HG02623 (cell line): ENCODE results near the gene CLTB.
A peak's percentile ranks its signal among the peaks of the same experiment; 100 is the strongest.

Experiments used
- ATAC-seq: cut with Tn5 transposase; IDR thresholded peaks from one replicate; pipeline ENCODE4 v1.9.1; 2021; ENCODE audit warnings: moderate library complexity; ENCODE audit not compliant: unreplicated experiment

CLTB gene

DNA sequence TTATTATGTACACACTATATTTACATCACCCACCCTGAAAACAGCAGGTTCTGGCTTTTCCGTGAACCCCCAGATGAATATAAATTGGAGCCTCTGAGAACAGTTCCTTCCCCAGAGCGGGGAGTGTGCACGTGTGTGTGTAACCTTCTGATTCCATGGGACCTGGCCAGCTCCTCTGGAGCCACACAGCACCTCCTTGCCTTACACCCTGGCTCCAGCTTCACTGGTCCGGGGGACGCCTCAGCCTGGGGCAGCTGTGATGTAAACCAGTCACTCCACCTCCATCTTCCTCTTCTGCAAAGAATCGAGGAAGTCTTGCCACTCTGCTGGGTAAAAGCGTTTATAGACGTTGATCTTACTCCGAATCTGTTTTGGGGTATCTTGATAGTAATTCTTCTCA lies 32.4 kb downstream of the CLTB start:
- no peak for ATAC-seq

DNA sequence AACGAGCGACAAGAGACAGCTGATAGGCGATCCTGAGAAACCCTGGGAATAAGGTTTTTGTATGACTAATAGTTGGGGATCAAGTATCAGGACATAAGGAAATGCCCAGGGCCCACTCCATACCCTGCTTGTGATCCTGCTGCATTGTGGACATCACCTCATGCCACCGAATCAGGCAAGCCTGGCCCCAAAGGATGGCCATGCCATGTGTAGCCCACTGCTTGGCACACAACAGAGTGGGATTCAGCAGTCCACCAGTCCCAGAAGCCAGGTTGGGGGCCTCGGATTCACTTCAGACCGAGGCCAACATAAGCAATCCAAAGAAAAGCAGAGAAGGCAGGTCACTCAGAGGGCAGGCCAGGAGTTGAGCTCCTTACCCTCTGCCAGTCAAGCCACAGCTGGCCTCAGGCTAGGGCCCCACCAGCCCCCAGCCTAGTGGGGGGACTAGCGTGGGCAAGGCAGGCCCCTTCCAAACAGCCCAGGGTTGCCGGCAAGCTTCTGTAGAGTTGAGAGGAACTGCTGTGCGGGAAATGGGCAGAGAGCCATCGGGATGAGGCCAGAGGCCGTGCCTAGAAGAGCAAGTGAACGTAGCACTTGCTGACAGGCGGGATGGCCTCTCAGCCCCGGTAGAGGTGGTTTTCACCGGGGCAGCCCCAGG lies 33.0 kb downstream of the CLTB start:
- ATAC-seq: no peak

DNA sequence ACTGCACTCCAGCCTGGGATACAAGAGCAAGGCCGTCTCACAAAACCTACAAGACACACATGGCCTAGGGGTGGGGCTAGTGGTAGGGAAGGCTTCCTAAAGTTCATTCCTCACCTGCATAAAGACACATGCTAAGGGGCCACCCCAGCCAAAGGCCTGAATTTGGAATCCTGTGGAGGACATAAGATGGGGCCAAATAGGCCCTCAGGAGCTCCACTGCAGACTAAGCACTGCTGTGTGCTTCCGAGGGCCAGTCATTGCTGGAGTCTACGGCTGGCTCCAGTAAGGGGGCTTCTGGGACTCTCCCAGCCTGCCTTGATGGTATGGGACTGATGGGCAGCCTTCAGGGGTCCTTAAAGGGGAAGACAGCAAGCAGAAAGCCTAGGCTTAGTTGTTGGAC lies 33.6 kb downstream of the CLTB start:
- ATAC-seq: no peak

DNA sequence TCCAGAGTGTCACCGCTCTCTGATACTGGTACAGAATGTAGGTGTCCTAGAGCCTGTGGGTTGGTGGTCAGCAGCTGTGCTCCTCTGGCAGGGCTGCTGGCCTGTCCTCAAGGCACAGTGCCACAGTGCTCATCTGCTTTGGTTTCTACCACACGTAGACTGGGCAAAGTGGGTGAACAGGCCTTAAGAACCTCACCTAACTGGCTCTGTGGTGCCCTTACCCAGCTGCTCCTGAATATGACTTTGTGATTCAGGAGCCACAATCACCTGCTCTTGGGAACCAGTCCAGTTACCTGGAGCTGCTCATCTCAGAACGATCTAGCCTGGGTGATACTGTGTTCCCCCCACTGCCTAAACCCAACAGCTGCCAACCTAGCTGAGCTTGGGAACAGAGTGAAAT lies 34.4 kb downstream of the CLTB start:
- ATAC-seq: no peak

DNA sequence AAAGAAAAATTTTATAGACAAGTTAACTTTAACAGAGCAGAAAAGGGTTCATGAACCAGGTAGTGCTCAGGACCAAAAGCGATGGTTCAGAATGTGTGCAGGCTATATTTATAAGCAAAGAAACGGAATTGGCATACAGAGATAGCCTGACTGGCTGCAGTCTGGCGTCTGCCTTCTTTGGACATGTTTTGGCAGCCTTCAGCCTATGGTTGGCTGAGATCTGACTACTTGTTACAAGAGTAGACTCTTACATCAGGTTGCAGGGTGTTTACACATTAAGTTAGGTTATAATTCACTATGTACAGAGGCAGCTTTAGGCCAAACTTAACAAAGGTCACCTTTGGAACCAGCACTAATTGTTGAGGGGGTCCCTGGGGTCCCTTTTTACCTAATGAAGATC lies 34.9 kb downstream of the CLTB start:
- ATAC-seq: no peak

DNA sequence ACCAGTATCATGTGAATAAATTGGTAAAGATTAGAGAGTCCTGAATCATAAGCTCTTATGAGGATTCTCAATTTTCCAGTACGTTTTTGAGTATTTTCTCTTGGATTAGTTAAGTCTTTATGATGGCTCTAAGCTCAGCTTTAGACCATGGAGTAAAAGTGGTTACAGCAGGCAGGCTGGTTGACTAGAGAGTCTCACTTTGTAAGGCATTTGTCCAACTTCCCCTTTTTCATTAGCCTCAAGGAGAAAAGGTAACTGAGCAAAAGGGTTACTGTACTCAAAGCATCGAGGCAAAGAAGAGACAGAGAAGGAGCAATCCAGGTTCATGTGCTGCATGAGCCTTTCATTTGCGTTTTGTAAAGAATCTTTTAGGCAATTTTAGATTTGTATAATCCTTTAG lies 36.5 kb downstream of the CLTB start:
- ATAC-seq: peak; percentile 73

DNA sequence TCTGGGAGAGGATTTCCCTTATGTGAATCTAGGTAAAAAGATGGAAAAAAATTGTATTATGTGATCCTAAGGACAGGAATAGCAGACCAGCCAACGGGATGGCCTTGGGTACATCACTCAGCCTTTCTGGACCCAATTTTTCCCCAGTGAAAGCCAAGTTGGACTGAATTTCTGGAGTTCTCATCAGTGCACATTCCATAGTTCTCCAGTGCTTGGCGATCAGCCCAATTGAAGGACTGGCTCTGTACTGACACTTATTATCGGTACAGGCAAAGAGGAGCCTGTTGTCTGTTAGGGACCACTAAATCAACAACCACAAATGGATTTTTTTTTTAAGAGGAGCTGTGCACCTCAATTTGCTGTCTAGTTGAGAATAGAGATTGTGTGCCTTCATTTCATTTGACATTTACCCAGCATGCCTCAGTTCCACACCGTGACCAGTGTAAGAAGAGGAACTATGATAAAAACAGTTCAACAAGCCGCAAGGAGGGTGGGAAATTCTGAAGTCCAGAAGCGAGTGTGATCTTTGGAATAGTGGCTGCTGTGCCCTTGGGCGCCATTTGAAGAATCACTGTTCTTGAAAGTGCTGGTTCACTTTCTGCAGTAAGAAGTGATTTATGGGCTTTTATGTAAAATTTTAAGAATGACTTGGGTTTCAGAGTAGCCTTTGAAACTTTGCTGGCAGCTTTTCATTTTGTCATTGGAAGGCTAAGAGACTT lies 43.1 kb downstream of the CLTB start:
- ATAC-seq: no peak

DNA sequence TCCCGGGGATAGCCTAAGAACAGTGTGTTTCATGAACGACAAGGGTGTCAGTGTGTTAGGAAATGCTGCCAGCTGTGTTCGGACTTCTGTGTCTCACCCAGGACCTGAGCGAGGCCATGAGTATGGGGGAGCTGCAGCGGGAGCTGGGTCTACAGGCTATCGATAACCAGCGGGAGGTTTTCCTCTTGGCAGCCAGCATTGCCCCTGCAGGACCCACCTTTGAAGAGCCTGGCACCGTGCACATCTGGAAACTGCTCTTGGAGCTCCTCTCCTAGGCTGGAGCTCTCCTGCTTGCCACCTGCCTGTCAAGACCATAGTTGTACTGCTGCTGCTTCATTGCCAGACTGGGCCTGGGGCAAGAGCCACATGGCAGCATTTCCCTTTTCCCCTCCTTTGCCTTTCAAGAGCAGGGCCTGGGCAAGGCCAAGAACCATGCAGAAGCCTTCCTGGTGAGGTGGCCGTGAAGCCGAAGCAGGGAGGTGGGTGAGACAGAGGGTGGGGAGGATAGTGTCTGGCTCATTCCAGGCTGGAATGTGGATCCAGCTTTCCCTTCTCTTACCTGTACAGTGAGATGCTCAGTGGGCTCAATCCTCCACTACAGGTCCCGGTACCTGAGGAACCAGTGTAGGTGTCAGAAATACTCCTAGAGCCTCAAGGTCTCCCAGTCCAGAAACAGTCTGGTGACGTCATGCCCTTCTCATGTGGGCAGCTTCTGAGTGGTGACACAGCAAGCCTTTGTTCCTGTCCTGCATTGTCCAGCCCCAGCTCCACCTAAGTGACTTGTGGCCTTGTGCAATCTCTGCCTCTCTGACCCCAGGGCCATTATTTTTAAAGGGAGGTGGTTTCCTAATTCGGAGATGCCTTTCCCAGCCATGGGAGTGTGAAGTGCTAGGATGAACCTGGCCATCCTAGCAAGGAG lies 44.5 kb downstream of the CLTB start:
- no peak for ATAC-seq

DNA sequence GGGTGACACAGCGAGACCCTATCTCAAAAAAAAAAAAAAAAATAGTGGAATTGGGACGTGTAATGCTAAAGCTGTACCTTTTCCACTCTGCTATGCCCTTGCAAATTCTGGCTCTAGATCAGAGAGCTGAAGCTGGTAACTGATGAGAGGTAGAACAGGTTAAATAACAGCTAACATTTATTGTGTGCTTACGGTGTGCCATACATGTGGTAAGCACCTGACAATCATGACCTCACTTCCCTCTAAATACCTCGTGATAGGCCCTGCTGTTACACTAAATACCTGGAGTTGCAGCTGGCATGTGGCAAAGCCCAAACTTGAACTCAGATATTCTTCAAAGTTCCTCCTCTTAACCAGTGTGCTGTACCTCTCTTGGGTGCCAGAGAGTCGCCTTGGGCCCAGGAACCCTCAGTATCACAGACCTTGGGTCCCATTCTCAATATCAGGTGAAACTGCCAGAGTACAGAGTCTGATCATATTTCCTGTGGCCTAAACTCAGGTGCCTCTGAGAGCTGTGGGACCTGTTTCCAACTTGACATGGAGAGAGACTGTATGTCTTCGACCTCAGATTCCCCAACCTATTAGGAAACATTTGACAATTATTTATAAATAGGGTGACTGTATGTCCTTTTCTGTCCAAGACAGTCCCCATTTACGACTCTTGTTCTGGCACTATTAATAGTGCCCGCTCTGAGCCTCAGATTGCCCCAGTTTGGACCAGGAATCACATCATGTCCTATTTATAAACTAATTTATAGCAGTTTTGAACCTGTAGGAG lies 46.2 kb downstream of the CLTB start:
- ATAC-seq: no peak

DNA sequence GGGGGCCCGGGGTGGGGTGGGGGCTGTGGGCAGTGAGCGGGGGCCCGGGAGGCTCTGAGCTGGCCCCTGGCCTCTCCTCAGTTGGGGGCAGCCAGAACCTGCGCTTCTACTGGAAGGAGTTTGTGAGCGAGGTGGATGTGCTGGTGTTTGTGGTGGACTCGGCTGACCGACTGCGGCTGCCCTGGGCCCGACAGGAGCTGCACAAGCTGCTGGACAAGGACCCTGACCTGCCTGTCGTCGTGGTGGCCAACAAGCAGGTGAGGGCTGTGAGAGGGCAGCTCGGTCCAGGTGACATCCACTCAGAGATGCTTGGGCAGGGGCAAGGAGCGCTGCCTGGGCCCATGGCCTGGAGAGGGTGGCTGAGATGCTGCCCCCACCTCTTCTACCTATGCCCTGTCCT lies 47.6 kb downstream of the CLTB start:
- no peak for ATAC-seq

DNA sequence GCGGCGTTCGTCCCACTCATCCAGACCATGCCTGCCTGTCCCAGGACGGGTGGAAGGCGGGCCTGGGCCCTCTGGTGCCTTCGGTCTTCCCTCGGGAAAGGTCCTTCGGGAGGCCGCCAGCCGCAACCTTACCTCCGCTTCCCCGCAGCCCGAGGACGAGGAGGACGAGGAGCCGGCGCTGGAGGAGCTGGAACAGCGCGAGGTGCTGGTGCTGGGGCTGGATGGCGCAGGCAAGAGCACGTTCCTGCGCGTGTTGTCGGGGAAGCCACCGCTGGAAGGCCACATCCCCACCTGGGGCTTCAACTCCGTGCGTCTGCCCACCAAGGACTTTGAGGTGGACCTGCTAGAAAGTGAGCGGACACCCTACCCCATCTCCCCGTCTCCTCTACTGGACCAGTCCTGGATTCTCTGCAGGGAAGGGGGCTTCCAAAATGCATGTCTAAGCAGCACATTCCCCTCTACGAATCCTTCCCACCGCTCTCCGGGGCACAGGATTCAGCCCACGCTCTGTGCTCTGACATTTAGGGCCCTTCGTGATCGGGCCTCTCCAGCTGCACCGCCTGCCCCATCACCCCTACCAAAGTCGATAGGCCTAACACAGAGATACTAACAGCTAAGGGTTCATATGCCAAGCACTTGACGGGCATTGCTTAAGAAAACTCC lies 50.0 kb downstream of the CLTB start:
- no peak for ATAC-seq

DNA sequence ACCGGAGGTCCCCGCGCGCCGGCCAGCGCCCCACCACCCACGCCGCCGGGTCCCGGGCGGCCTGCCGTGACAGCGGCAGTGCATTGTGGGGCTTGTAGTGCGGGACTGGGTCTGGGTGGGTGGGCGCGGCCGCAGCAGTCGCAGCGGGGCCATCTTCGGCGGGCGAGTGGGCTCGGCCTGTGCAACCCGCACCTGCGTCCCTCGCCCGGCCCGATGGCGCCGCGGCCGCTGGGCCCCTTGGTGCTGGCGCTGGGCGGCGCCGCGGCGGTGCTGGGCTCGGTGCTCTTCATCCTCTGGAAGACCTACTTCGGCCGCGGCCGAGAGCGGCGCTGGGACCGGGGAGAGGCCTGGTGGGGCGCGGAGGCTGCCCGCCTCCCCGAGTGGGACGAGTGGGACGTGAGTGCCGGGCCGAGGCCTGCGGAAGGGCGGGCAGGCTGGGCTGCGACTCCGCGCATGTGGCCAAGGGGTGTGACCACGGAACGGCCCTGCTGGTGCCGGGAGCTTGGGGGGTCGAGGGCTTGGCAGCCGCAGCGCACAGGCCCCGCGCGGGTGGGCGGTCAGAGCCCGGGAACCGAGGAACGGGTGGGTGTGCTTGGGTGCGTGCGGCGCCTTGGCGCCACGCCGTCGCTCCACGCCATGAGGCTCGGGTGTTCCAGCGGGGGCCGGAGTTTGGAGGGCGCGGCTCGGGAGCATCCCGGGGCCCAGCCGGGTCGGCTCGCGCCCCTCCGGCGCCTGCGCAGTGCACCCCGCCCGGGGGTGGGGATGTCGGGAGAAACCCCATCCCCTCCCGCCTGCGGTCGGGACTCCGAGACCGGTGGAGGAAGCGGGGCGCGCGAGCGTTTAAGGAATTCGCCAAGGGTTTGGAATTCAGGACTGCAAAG lies 50.7 kb downstream of the CLTB start, which contains the start of gene ARL10:
ARL10 (plus strand) TSS at position 137 of the 881 bp plus-strand sequence; CDS start at position 214, 77 bp downstream.
- ATAC-seq: no peak

DNA sequence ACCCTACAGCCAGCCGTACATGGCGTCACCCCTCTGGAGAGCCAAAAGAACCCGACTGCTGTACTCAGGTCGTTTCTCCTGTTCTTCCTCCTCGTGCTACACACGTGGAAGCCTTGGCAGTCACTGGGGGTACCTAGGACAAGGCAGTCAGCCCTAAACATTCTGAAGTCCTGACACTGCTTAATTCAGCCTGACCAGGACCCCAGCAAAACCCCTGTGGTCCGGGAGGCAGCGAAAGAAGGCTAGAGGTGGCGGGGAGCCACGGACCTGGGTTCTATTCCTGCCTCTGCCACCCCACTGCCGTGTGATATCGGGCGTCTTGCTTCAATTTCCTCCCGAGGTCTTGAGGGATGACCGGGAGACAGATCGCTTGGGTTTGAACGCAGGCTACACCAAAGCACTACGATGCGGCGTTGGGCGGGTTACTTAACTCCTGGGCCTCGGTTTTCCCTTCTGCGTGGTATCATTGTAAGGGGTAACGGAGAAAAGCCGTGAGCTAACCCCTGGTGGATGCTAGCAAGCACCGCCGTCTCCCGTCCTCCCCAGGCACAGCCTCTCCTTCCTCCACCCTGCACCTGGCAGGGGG lies 51.5 kb downstream of the CLTB start:
- no peak for ATAC-seq

DNA sequence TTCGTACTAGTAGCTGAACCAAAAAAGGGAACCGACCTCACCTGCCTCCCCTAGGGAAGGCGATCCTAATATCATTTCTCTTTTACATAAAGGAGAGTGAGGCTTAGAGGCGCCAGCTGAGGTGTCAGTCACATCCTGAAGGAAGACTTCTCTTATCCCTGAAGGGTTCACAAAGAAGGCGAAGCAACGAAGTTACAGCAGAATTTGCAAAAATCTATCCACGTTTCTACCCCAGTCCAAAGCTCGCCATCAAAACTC lies 54.2 kb downstream of the CLTB start:
- ATAC-seq: peak; percentile 4

DNA sequence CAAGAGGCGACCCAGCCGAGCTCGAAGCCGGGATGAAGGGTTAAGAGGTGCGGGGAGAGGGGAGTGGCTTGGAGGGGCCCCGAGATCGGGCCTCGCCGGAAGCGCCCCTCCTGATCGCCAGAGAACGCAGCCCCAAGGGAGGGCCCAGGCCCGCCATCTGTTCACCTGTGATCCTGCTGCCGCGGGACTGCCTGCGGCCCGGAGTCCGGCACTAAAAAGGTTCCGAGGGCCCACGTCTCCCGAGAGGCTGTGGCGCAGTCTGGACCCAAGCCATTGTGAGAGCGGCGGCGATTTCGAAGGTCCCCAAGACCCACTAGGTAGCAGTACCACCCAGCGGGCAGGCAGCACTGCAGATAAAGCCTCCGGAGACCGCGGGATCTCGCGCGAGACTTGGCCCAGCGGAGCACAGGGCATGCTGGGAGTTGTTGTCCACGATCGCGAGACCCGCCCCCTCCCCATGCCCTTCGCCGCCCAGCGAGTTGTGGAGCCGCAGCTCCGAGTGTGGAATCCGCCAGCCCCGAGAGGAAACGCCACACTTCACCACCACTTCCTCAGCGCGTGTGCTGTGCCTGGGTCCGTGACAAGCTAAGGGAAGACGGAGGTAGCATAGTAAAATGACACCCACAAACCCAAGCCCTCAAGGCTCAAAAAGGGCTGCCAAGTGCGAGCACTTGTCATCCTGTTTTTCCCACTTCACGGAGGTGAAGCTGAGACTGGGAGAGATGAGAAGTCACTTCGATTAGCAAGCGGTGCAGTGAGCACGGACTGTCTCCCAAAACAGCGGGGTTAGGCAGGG lies 54.7 kb downstream of the CLTB start, which contains the start of gene KIAA1191:
KIAA1191 (minus strand) TSS at position 328 of the 796 bp plus-strand sequence. CDS start 2,256 bp downstream, outside the sequence.
- peak; percentile 87 for ATAC-seq

DNA sequence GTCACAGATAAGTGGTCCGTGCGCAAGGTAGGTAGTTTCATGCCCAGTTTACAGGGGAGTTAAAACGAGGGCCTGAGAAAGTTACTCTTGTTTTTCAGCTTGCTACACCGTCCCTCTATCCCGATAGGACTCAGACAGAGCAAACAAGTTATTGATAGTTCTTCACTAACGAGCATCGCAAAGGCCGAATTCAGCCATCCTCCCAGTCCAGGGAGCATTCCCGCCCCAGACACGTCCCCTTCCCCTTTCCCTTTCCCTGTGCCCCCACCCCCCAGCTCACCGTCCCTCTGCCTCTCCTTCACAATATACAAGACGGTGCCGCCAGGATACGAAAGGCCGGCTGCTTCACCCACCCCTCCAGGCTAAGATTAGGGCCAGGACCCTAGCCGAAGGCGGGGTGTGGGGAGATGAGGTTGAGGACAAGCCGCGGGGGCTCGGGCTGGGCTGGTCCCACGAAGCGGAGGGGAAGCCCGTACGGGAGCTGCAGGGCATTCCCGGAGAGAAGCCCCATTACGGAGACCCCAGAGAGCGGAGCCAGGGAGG lies 55.4 kb downstream of the CLTB start:
- no peak for ATAC-seq

DNA sequence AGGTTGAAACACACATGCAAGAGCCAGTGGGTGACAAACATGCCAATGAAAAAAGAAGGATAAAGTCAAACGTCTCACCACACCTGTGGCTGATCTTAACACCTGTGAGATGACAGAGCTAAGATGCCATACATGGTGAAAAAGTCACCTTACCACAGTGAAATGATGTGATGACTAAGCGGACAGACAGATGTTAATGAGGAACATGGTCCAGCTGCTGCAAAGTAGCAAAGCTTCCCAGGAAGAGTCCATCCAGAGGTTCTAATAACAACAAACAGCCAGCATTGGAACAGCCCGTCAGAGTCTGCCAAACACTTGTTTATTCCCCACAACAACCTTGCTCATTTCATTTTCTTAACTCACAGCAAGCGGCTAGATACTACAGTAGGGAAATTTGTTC lies 56.7 kb downstream of the CLTB start:
- ATAC-seq: no peak

DNA sequence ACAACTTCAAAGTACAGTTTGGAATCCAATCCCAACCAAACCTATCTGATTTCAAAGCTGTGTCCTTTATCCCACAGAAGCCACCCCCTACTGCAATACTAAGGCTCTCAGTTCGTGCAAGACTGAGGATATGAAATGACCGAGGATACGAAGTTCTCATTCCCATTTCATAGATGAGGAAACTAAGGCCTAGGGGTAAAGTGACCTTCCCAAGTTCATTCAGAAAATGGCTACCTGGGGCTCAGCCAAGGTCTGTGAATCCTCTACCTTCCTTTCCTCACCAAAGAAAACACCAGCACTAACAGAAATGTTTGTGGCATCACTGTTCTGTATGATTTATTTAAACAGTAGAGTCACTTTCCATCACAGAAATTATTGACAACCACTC lies 60.2 kb downstream of the CLTB start:
- ATAC-seq: no peak
